GM19372 (cell line): Measurements from ENCODE around the gene GJD2.

Source experiments
- ATAC-seq: cut with Tn5 transposase; IDR thresholded peaks from one replicate; pipeline ENCODE4 v1.9.1; 2021; ENCODE audit warnings: mild to moderate bottlenecking, low read depth, moderate library complexity; ENCODE audit not compliant: unreplicated experiment

Gene GJD2

GRCh38 chr15:34729056-34729455 is 25.7 kb downstream of the GJD2 start:
- no peak for ATAC-seq

- no peak for ATAC-seq
Observed at GRCh38 chr15:34726406-34727100, 28.2 kb downstream of the GJD2 start.

DNA sequence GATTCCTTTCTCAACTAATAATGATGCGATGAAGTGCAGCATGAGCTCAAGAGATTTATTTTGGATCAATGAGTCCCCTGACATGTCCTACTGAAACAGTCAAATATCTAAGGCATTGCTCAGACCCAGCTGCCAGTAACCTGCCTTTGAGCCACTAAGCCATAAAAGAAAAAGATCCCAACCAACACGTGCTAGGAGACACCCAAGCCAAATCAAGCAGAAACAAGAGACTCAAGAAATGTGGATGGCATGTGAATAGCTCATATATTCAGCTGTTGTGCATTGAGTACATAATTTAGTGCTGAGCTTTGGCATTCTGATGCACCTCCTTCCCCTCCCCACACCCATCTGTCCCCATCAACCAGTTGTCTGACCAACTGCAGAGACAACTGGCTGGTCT is 29.2 kb downstream of the GJD2 start:
- ATAC-seq: no peak

GRCh38 chr15:34724481-34724880 is 30.3 kb downstream of the GJD2 start:
- no peak for ATAC-seq

GRCh38 chr15:34722439-34722836 is 32.4 kb downstream of the GJD2 start:
- ATAC-seq: no peak

GRCh38 chr15:34721802-34722438 is 32.9 kb downstream of the GJD2 start:
- no peak for ATAC-seq

- no peak for ATAC-seq
Observed at GRCh38 chr15:34721157-34721801, 33.5 kb downstream of the GJD2 start.

DNA sequence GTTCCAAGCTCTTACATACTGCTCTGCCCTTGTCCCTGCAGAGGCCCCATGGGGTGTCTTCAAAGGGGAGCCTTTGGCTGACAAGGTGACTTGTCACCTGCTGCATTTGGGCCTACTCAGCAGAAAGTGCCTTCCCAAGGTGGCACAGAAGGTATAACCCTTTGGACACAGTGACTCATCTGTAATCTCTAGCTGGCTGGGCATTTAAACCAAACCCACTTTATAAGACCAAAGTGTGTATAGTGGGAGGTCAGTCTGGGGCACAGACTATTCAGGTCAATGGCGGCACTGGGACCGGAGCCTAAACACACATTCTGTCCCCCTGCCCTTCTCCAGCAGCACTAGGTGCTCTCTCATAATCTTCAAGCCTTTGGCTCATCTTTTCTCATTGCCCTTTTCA is 35.1 kb downstream of the GJD2 start:
- ATAC-seq: no peak

GRCh38 chr15:34718681-34719665 is 35.8 kb downstream of the GJD2 start:
- ATAC-seq: no peak

GRCh38 chr15:34717729-34718128 is 37.1 kb downstream of the GJD2 start:
- no peak for ATAC-seq

GRCh38 chr15:34716111-34716510 is 38.7 kb downstream of the GJD2 start:
- no peak for ATAC-seq

DNA sequence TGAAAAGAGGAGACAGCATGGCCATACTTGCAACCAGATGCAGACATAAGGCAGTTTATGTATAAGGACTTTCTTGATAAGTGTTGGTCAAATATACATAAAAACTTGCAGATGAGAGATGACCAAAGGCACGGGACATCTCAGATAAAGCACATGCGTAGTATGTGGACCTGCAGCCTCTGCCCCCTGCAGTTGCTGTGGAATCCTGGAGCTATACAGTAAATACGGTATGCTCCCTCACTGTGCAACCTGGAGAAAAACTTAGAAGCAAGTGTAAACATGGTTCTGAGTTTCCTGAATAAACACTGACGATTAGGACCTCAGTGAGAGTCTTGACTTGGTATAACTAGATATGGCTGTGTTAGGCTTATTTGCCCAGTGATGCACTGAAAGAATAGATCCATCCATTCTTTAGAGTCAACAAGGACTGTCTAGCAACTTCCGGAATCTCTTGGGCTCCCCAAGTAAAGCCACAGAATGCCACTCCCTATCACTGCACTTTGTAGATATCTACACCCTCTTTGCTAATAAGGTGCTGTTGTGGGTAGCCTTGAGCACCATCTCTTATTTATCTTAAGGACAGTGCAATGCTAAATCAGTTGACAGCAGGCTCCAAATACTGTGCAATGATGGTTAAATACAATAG is 40.2 kb downstream of the GJD2 start:
- no peak for ATAC-seq

DNA sequence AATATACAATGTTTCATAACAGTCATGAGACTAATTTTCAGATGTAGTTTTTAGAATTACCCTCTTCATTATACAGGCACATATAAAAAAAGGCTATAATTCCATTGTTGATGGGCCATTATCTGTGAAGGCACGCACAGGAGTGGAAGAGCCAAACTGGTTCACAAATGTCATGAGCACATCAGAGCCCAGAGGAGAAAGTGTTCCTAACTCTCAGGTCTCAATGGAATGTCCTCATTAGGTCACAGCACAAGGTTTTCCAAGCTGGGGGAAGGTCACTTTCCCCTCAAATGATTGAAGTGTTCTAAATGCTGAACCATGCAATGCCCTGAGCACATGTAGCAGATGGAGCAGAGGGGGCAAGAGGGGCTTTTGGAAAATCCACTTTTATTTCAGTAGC is 41.2 kb downstream of the GJD2 start:
- no peak for ATAC-seq

DNA sequence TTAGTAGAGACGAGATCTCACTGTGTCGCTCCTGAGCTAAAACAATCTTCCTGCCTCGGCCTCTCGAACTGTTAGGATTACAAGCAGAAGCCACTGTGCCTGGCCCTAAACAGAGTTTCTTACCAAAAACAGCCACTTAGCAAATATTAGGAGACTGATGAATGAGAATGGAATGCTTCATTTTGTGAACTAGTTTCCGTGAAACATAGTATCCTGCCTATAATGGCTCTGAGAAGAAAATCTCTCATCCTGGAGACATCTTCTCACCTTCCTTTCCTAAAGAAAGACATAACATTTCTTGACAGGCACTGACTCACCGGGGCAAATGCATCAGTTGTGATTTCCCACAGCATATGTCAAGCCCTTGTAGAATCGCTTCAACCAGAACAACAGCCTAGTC is 44.9 kb downstream of the GJD2 start:
- no peak for ATAC-seq

GRCh38 chr15:34708422-34708821 is 46.4 kb downstream of the GJD2 start:
- ATAC-seq: no peak

GRCh38 chr15:34701536-34701935 is 53.3 kb downstream of the GJD2 start:
- no peak for ATAC-seq
